Gastrocnemius medialis (tissue), 4 donors: ENCODE results near the gene NUDC.

Source experiments
- POLR2A ChIP-seq, 2 donors: fragments of 450-650 bp; IDR thresholded peaks; one replicate each; pipeline ENCODE4 v1.6.1; 2017; ENCODE audit warnings: antibody characterized with exemption in 2 of 2, mild to moderate bottlenecking in 2 of 2, moderate library complexity in 2 of 2
- TF ChIP-seq, protein P1 (sequence below), 5 experiments: fragments of 450-650 bp in 3 of 5; fragments of 200-600 bp in 2 of 5; sonication (generic) in 2 of 5; IDR thresholded peaks in 4 of 5; conservative IDR thresholded peaks in 1 of 5; 1 replicate in 4 of 5; 2 replicates in 1 of 5; pipeline ENCODE4 v1.5.1; 2016 to 2019; ENCODE audit warnings: antibody characterized with exemption in 5 of 5, mild to moderate bottlenecking in 3 of 5, moderate library complexity in 3 of 5

DNA sequence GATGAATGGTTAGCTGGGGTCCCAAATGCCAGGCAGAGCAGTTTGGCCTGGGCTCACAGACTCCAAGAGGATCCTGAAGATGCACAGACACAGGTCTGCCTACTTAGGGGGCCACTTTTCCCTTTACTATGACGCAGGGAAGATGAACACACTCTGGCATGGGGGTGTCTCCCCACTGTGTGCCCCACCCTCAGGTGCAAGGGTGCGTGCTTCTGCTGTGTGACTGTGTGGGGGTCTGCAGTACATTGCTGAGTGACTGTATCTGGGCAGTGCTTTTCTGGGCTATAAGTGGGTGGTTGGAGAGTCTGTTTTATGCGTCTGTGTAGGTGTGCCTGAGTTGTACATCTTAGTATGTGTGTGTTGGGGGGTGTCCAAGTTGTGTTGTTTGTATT lies 11.6 kb upstream of the NUDC start:
- TF ChIP-seq, protein P1, sequence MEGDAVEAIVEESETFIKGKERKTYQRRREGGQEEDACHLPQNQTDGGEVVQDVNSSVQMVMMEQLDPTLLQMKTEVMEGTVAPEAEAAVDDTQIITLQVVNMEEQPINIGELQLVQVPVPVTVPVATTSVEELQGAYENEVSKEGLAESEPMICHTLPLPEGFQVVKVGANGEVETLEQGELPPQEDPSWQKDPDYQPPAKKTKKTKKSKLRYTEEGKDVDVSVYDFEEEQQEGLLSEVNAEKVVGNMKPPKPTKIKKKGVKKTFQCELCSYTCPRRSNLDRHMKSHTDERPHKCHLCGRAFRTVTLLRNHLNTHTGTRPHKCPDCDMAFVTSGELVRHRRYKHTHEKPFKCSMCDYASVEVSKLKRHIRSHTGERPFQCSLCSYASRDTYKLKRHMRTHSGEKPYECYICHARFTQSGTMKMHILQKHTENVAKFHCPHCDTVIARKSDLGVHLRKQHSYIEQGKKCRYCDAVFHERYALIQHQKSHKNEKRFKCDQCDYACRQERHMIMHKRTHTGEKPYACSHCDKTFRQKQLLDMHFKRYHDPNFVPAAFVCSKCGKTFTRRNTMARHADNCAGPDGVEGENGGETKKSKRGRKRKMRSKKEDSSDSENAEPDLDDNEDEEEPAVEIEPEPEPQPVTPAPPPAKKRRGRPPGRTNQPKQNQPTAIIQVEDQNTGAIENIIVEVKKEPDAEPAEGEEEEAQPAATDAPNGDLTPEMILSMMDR (IDR thresholded peaks at IDR 0.05 in 4 of 5, conservative IDR thresholded peaks at IDR 0.05 in 1 of 5) = no peak
- TF ChIP-seq POLR2A (IDR thresholded peaks at IDR 0.05) = no peak
